GM21360 (cell line): ENCODE measurements around the gene HPGD.

Experiments
- ATAC-seq: cut with Tn5 transposase; IDR thresholded peaks from one replicate; pipeline ENCODE4 v1.9.1; 2021; ENCODE audit warnings: mild to moderate bottlenecking, moderate library complexity; ENCODE audit not compliant: unreplicated experiment

Gene HPGD

DNA sequence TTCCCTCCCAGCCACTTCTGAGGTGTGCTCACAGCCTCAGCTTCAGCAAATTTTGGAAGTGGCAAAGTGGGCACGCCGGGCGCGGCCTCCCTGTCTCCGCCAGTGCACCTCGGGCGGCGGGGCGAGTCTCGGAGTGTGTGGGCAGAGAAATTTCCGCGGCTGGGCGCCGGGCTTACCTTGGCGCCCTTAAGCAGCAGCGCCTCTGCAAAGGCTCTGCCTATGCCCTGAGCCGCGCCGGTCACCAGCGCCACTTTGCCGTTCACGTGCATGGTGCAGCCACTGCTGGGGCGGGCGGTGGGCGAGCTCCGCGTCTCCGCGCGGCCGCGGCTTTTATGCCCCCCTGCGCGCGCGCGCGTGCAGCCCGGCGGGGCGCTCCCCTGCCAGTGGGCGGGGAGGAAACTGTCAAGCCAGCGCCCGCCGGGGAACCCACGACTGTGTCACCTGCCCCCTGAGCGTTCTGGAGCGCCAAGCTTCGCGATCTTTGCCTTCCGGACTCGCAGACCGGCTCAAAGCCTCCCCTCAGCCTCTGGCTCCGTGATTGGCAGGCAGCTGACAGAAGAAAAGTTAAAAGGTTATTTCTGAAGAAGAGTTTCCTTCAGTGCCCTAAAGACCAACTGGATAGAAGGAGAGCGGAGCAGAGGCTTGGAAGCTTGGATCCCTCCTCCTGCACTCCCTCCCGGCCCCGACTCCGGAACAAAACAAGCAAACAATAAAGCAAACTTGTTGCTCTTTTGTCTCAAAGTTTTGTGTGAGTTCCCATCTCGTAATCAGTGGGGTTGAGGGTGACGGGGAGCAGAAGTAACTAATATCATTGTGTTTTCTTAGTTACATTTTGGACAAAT, at the start of gene HPGD:
Gene HPGD (minus strand): TSS at position 306 of the 842 bp plus-strand sequence. CDS start 37 bp downstream, at position 269.
- ATAC-seq = peak; percentile 80

GRCh38 chr4:174564529-174564928, 42.2 kb upstream of the HPGD start:
- no peak for ATAC-seq

DNA sequence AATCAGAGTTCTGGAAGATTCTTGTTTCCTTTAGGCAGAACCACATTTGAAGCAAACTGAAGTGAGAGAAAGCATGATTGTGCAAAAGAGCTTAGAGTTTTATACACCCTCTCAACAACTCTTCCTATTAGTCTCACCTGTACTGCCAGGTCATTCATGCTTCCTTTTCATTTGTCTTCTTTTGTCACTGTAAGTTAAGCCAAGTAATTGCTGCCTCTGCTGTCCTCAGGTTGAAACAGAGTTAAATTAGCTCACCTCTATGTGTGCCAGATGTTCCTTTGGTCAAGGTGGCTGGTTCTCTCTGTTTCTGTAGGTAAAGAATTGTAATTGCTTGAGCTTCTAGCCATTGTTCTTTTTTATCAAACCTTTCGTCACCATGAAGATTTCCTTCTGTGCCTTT, 41.1 kb upstream of the HPGD start:
- ATAC-seq = no peak

- ATAC-seq = no peak
These were observed 39.3 kb upstream of the HPGD start for GRCh38 chr4:174561560-174561959.

DNA sequence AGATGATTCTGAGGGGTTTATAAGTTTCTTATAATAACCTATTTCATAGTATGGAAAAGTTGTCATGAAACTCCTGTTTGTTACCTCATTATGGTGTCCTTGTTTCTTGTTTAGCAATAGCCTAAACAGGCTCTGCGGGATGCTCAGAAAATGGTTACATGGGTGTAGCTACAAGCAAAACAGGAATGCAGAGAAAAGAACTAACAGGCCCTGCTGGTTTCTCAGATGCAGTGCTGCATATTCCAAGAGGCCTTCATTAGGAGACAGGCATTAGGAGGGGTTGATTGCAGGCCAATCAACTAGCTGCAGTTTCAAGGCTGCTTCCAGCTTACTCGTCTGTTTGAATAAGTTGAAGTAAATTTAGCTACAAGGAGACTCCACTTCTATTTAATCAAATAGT, 37.6 kb upstream of the HPGD start:
- ATAC-seq = no peak

DNA sequence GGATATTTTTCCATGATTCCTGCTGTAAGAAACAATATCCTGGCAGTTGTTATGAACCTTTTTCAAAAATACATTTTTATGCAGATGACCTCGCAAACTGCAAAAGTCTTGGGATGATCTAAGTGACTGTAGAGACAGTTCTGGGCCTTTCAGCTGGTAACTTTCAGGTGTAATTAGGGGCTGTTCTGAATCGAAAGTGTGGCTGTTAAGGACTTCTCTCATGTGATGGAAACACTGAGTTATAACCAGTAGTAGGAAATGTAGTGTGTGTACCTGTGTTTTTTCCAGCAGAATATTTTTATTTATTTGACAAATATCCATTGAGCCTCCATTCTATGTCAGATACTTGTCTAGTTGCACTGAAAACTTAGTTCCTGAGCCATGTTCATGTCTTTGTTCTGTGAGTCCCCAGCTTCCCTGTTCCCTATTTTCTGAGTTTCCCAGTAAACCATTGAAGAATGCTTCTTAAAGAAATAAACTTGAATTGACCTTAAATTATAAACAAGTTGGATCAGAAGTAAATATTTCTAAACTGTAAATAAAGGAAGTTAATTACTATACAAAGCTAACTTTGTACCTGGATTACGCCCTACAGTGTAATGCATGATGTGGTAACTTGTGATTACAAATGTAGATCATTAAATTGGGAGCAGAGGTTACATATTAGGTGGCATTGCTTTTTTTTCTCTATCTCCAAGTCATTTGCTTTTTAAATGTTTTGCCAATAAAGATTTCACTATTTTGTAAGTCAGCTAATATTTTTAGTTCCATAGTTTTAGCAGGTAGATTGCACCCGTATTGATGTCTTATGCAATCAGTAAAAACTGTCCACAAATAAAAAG, 33.7 kb upstream of the HPGD start:
- ATAC-seq = no peak

GRCh38 chr4:174554231-174554728, 32.0 kb upstream of the HPGD start:
- ATAC-seq = no peak

GRCh38 chr4:174553828-174554227, 31.5 kb upstream of the HPGD start:
- ATAC-seq = no peak

- no peak for ATAC-seq
These were observed 30.7 kb upstream of the HPGD start for GRCh38 chr4:174553031-174553430.

DNA sequence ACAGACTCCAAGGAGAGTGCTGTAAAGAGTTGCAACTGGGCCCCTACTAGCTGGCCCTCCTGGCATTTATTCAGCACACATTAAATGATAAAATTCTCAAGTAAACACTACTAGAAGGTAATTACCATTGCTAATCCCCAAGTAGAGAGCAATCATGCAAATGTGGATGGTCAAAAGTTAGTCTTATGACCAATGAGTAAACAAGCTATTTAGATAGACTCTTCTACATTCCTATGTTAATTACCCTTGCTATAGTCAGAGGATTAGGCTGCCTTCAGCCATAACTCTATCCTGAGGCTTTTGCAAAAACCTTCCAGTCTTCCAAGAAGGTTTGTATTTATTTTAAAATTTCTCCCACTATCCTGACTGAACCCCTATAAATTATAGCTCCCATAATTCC, 28.3 kb upstream of the HPGD start:
- ATAC-seq = no peak

DNA sequence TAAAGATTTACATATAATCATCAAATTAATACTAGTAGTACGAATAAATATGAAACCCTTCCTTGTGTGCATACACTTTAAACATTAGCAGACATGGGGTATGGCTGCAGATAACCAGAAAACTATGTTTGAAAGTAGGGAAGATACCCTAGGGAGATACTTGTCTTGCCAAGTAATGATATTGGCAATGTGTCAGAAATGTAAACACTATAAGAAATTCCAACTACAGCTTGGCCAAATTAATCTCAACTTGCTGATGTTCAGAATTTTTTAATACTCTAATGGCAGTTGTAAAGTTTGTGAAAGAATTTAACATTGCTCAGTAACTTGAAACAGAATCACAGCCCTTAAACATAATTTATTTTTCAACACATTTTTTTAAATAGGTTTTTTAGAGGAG, 27.4 kb upstream of the HPGD start:
- ATAC-seq = no peak

DNA sequence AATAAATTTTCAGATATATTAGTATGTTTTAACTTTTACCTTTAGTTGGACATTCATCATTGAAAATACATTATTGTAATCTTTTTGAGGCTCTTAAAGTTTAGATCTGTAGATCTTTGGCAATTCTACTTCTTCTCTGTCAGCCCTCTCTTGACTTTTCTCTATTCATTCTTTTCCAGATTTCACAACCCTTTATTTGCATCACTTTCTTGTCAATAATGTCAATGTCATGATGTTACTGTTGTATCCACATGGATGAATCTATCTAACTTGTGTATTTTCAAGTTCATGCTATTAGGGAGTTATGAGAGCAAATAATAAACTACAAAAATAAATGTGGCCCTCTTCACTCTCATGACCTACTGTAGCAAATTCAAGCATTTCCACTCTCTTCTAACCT, 23.0 kb upstream of the HPGD start:
- no peak for ATAC-seq

DNA sequence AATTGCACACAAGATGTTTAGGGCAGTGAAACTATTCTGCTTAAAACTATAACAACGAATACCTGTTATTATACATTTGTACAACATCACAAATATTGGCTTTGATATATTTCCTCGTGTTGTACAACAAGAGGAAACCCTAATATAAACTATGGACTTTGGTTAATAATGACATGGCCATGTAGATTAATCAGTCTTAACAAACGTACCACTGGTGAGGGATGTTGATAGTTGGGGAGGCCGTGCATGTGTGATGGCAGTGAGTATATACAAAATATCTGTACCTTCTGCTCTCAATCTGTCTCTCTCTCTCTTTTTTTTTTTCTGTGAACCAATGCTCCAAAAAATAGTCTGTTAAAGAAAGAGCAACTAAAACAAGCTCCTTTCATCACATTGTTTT, 22.2 kb upstream of the HPGD start:
- no peak for ATAC-seq

DNA sequence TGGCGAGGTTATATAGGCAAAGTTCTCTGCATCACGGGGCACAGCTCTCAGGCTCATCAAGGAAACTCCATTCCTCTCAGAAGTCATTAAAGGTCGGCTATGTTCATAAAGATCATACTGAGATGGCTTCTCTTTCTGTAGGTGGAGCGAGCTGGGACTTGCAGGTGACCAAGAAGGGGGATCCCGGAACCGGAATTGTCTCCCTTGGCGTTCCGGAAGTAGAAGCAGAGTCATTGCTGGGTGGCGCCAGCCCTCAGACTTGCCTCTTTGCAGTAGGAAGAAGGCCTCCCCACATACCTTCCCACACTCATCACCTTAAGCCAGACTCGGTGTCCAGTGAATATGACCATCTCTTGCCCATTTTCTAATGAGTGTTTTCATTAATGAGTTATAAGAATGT, 17.9 kb upstream of the HPGD start:
- no peak for ATAC-seq

- ATAC-seq = no peak
These were observed 17.3 kb upstream of the HPGD start for GRCh38 chr4:174539571-174539970.

DNA sequence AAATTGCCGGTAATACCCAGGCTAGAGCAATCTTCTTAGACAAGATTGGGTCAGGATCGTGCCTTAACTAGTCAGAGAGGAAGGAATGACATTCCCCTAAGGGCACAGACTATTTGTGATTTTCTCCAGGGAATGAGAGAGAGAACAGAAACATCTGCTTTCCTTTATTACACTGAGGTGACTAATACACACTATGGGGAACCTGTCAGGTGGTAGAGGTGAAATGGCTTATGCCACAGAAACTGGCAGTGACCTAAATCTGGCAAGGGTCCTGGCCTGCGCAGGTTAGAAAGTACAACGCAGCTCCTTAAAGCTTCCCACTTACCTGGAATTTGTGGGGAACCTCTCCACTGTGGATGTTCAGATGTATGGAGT, 16.6 kb upstream of the HPGD start:
- no peak for ATAC-seq

DNA sequence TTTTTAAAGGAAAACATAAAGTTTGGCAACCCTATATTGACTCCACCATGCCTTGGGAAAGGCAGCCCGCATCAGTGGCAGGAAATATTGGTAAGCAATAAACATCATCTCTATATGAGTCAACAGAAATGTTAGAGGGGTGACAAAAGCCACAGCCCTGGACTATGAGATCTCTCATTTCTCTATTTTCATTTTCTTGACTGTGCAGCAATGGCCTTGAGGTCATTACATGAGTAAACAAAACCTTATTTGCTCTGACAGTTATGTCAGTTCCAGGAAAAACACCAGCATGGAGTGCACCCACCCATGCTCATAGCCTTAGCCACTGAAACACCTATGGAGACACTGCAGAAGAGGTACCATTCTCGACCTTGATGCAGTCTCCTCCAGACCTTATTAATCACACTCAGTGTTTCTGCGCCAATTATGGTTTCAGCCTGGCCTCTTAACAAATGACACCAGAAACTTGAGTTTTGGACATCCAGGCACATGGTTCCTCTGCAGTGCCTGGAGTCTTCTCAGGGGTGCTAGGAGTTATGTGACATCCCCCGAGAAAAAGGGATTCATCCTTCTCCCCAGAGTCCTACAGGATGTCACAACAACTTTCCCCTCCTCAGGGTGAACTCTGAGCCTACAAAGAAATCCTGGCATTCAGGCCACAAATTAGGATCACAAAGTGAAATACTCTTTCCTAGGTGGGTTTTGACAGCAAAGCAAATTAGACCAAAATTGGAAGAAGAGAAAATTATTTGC, 16.0 kb upstream of the HPGD start:
- peak; percentile 98 for ATAC-seq

DNA sequence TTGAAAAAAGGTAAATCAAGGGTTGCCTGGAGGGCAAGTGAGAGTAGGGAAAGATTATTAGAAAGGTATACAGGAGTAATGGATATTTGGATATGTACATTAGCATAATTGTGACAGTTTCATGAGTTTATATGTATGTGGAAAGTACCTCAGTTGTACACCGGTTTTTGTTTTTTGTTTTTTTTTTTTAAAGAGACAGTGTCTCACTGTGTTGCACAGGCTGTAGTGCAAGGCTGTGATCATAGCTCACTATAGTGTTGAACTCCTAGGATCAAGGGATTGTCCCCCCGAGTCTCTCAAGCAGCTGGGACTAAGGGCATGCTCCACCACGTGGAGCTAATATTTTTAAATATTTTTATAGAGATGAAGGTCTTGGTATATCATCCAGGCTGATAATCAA, 15.3 kb upstream of the HPGD start:
- ATAC-seq = peak; percentile 28

GRCh38 chr4:174534461-174534860, 12.2 kb upstream of the HPGD start:
- ATAC-seq = no peak

DNA sequence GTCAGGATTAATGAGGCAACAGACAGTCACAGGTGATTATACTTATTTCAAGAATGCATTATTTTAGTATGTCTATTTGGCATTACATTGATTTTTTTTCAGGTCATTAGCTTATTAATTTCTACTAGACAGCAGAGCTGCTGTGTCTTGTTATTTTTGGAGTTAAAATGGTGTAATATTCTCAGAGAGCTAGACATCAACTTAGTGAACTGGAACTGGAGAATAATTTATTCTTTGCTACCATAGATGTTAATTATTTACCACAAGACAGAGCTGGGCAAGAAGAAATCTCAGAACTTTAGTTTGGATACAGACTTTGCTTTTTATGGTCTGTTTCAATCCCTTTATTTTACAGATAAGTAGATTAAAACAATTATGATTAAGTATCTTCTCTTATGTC, 10.2 kb upstream of the HPGD start:
- ATAC-seq = no peak

GRCh38 chr4:174531486-174531885, 9.2 kb upstream of the HPGD start:
- no peak for ATAC-seq
